ENCODE measurements around the gene TMEM247.

The TMEM247 gene

DNA sequence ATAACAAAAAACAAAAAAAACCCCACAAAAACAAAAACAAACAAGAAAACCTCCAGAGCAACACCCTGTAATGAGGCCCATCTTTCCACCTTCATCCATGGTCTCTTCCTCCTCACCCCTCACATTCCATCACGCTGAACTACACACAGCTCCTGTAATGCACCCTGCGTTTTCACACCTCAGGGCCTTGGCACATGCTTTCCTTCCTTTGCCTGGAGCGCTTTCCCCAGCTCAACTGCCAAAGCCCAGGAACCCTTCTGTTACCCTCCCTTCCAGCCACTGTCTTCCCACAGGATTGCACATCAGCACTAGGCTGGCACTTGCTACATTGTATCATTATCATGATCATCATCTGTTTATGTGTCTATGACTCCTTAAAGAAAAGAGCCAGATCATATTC, 29.4 kb downstream of the TMEM247 start:
- DNase-seq (ENCODE audit: low spot score): no peak
- TF ChIP-seq, protein P1, sequence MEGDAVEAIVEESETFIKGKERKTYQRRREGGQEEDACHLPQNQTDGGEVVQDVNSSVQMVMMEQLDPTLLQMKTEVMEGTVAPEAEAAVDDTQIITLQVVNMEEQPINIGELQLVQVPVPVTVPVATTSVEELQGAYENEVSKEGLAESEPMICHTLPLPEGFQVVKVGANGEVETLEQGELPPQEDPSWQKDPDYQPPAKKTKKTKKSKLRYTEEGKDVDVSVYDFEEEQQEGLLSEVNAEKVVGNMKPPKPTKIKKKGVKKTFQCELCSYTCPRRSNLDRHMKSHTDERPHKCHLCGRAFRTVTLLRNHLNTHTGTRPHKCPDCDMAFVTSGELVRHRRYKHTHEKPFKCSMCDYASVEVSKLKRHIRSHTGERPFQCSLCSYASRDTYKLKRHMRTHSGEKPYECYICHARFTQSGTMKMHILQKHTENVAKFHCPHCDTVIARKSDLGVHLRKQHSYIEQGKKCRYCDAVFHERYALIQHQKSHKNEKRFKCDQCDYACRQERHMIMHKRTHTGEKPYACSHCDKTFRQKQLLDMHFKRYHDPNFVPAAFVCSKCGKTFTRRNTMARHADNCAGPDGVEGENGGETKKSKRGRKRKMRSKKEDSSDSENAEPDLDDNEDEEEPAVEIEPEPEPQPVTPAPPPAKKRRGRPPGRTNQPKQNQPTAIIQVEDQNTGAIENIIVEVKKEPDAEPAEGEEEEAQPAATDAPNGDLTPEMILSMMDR (IDR thresholded peaks at IDR 0.05; ENCODE audit: extremely low read depth, missing control alignments): no peak

DNA sequence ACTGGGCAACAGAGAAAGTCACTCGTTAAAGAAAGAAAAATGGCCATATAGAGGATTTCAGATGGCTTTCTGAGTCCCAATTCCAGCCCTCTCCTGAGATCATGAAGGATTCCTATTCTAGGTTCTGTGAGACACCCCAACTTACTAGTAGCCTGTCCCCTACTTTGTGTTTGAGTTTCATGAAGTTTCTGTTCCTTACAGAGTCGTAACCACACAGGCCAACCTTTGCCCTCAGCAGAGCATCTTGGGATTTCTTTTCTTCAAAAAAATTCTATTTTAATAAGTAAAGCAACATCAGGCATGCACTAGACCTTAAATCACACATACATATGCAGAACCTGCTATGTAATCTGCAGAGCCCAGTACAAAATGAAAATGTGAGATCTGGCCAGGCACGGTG, 30.4 kb downstream of the TMEM247 start:
- no peak for DNase-seq (ENCODE audit: low spot score)
- TF ChIP-seq, protein P1 (IDR thresholded peaks at IDR 0.05; ENCODE audit: extremely low read depth, missing control alignments): no peak

DNA sequence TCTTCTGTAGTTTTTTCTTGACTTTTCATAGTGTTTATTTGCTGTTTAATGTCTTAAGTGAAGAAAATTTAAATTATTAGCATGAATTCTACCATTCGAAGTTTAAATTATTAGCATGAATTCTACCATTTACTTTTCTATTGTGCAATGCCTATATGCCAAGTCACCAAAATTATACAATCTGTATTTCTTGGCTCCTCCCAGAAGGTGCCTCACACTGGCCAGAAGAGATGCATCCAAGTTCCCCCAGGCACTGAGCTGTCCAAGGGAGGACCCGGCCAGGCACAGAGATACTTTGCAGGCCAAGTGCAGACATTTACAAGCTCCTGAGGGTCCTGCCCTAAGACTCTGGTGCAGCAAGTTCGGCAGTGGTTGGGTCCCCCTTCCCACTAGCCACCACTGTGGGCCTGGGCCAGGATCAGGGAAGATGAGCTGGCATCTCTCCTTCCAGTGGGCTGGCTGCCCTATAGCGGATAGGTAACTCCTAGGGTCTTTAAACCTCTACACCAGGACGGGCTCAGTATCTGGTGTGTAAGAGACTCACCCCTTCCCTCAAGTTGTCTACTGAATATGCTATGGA, 31.3 kb downstream of the TMEM247 start:
- TF ChIP-seq, protein P1 (IDR thresholded peaks at IDR 0.05; ENCODE audit: extremely low read depth, missing control alignments): no peak
- no peak for DNase-seq (ENCODE audit: low spot score)

DNA sequence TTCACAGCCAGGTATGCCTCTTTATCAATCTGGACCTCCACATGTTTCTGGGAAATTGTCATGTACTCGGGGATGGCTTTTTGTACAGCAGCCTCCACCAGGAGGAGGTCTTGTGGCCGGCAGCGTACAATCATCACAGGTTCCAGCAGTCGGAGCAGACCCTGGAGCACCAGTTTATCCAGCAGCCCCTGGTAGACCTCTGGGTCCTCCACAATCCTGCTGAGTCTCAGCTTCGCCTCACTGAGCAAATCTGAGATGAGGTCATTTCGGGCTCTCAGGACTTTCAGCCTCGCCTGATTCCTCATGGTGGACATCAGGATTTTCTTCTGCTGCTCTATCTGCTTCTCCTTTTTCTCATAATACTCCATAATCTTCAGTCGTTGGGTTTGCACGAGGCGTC, 32.8 kb downstream of the TMEM247 start:
- TF ChIP-seq, protein P1 (IDR thresholded peaks at IDR 0.05; ENCODE audit: extremely low read depth, missing control alignments): no peak
- no peak for DNase-seq (ENCODE audit: low spot score)

DNA sequence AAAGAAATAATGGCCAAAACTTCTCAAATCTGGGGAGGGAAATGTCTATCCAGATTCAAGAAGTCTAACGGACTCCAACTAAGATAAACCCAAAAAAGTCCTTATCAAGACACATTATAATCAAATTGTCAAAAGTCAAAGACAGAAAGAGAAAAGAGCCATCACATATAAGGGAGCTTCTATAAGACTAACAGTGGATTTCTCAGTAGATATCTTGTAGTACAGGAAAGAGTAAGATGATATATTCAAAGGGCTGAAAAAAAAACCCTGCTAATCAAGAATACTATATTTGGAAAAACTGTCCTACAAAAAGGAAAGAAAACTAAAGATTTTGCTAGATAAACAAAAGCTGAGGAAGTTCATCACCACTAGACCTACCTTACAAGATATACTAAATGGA, 35.4 kb downstream of the TMEM247 start:
- no peak for DNase-seq (ENCODE audit: low spot score)
- TF ChIP-seq, protein P1 (IDR thresholded peaks at IDR 0.05; ENCODE audit: extremely low read depth, missing control alignments): no peak

DNA sequence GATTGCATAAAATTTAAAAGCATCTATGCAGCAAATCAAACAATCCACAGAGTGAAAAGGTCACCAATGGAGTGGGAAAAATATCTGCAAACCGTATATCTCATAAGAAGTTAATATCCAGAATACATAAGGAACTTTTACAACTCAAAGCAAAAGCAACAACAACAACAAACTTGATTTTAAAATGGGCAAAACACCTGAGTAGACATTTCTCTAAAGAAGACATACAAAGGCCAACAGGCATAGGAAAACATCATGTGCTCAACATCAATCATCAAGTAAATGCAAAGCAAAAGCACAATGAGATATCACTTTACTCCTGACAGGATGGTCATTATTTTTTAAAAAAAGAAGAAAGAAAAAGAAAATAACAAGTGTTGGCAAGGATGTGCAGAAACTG, 38.1 kb downstream of the TMEM247 start:
- DNase-seq (ENCODE audit: low spot score): no peak
- TF ChIP-seq, protein P1 (IDR thresholded peaks at IDR 0.05; ENCODE audit: extremely low read depth, missing control alignments): no peak

DNA sequence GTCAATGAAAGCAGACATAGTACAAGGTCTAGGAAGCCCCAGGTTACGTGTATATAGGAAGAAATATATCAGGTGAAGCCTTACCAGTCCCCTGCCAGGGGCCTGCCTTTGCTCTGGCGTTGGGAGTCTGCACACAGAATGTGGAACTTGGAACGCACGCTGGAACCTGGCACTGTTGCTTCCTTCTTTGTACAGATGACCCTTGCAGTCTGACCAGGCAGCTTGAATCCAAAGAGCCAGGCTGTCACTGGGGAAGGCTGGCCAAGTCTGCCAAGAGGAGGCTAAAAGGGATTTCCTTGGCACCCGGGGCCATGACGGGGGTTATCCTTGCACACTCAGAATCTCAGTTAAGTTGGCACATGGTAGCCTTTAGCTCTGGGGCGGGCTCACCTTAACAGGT, 39.5 kb downstream of the TMEM247 start:
- DNase-seq (ENCODE audit: low spot score): no peak
- TF ChIP-seq, protein P1 (IDR thresholded peaks at IDR 0.05; ENCODE audit: extremely low read depth, missing control alignments): no peak
